ENCODE measurements around the gene TNFRSF17.
A peak's percentile ranks its signal among the peaks of the same experiment; 100 is the strongest.

TNFRSF17 gene

GRCh38 chr16:11994143-11995119 lies 29.4 kb downstream of the TNFRSF17 start:
- H3K4me3 ChIP-seq (ENCODE audit: low read length), result no peak overlapping the region
- peak; percentile 14 for DNase-seq (ENCODE audit: low read depth)
- TF ChIP-seq CTCF (IDR thresholded peaks at IDR 0.05; ENCODE audit: insufficient read depth, low read depth, low read length, missing control alignments), result no peak

GRCh38 chr16:11996433-11997330 lies 31.7 kb downstream of the TNFRSF17 start:
- no peak for TF ChIP-seq CTCF (IDR thresholded peaks at IDR 0.05; ENCODE audit: insufficient read depth, low read depth, low read length, missing control alignments)
- H3K4me3 ChIP-seq (ENCODE audit: low read length), result no peak overlapping the region
- DNase-seq (ENCODE audit: low read depth), result no peak

GRCh38 chr16:12000032-12000431 lies 35.0 kb downstream of the TNFRSF17 start:
- no peak for DNase-seq (ENCODE audit: low read depth)
- no peak for TF ChIP-seq CTCF (IDR thresholded peaks at IDR 0.05; ENCODE audit: insufficient read depth, low read depth, low read length, missing control alignments)
- no peak overlapping the region for H3K4me3 ChIP-seq (ENCODE audit: low read length)

GRCh38 chr16:12002447-12003006 lies 37.5 kb downstream of the TNFRSF17 start:
- DNase-seq (ENCODE audit: low read depth), result peak; percentile 10
- no peak for TF ChIP-seq CTCF (IDR thresholded peaks at IDR 0.05; ENCODE audit: insufficient read depth, low read depth, low read length, missing control alignments)
- no peak overlapping the region for H3K4me3 ChIP-seq (ENCODE audit: low read length)

GRCh38 chr16:12006637-12007036 lies 41.6 kb downstream of the TNFRSF17 start:
- TF ChIP-seq CTCF (IDR thresholded peaks at IDR 0.05; ENCODE audit: insufficient read depth, low read depth, low read length, missing control alignments), result no peak
- H3K4me3 ChIP-seq (ENCODE audit: low read length), result no peak overlapping the region
- DNase-seq (ENCODE audit: low read depth), result no peak

GRCh38 chr16:12009462-12009861 lies 44.5 kb downstream of the TNFRSF17 start:
- no peak for TF ChIP-seq CTCF (IDR thresholded peaks at IDR 0.05; ENCODE audit: insufficient read depth, low read depth, low read length, missing control alignments)
- DNase-seq (ENCODE audit: low read depth), result no peak
- H3K4me3 ChIP-seq (ENCODE audit: low read length), result no peak overlapping the region

Data from epithelial cell of esophagus (primary cell).